ENCODE data around the gene SECISBP2L.

DNA sequence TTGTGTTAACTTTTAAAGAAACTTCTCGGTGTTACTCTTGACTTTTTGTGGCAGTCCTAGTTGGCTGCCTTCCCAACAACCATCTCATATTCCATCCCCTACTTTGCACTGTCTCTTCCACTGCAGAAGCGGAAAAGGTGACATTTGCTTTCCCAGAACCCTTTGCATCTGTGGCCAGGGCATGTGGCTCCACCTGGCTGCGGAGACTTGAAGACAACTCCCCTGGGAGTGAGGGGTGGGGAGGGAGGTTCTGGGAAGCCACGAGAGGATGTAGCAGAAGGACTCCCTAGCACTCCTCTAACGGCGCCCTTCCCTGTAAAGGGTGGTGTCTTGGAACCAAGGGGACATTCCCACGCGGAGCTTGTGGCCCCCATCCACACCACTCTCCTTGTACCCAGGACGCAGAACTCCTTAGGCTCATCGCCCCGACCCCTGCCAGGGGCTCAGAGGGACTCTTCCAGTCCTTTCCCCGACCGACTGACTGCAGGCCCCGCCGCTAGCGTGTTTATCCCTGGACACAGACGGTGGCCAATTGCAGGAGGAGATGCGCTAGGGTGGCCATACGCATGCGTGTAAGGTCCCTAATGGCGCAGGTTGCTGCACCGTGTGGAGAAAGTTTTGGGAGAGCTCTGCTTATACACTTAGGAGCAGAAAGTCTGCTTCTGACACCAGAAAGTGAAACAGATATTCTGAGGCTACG is 33.2 kb upstream of the SECISBP2L start:
- TF ChIP-seq USF1 (IDR thresholded peaks at IDR 0.05) (no peak), CEBPB (IDR thresholded peaks at IDR 0.05) (no peak)
- TF ChIP-seq, protein P1, sequence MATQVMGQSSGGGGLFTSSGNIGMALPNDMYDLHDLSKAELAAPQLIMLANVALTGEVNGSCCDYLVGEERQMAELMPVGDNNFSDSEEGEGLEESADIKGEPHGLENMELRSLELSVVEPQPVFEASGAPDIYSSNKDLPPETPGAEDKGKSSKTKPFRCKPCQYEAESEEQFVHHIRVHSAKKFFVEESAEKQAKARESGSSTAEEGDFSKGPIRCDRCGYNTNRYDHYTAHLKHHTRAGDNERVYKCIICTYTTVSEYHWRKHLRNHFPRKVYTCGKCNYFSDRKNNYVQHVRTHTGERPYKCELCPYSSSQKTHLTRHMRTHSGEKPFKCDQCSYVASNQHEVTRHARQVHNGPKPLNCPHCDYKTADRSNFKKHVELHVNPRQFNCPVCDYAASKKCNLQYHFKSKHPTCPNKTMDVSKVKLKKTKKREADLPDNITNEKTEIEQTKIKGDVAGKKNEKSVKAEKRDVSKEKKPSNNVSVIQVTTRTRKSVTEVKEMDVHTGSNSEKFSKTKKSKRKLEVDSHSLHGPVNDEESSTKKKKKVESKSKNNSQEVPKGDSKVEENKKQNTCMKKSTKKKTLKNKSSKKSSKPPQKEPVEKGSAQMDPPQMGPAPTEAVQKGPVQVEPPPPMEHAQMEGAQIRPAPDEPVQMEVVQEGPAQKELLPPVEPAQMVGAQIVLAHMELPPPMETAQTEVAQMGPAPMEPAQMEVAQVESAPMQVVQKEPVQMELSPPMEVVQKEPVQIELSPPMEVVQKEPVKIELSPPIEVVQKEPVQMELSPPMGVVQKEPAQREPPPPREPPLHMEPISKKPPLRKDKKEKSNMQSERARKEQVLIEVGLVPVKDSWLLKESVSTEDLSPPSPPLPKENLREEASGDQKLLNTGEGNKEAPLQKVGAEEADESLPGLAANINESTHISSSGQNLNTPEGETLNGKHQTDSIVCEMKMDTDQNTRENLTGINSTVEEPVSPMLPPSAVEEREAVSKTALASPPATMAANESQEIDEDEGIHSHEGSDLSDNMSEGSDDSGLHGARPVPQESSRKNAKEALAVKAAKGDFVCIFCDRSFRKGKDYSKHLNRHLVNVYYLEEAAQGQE (IDR thresholded peaks at IDR 0.05; ENCODE audit: low read depth) = no peak
